Right lobe of liver (tissue), 4 donors: ENCODE results near the gene GLS.

Experiments used
- CTCF ChIP-seq, 4 donors: fragments of 200-600 bp in 3 of 4; fragments of 450-650 bp in 1 of 4; IDR thresholded peaks; one replicate each; pipeline versions ENCODE4 v1.5.1 to v1.8.0; 2016 to 2022; ENCODE audit warnings: antibody characterized with exemption in 4 of 4, mild to moderate bottlenecking in 2 of 4
- POLR2A ChIP-seq: fragments of 450-650 bp; IDR thresholded peaks from one replicate; pipeline ENCODE4 v1.6.1; 2017; ENCODE audit warnings: antibody characterized with exemption, mild to moderate bottlenecking
- donor health status: DM: no; HTN: no; CAD: no.
- donor health status: DM: no; HTN: no; CAD: no.
- donor health status: DM: no; HTN: yes; CAD: no.

- TF ChIP-seq CTCF (IDR thresholded peaks at IDR 0.05) (no peak), POLR2A (no peak)
These were observed 131.7 kb downstream of the GLS start for GRCh38 chr2:191012346-191012745.
